ENCODE data around the gene CMTM2.

DNA sequence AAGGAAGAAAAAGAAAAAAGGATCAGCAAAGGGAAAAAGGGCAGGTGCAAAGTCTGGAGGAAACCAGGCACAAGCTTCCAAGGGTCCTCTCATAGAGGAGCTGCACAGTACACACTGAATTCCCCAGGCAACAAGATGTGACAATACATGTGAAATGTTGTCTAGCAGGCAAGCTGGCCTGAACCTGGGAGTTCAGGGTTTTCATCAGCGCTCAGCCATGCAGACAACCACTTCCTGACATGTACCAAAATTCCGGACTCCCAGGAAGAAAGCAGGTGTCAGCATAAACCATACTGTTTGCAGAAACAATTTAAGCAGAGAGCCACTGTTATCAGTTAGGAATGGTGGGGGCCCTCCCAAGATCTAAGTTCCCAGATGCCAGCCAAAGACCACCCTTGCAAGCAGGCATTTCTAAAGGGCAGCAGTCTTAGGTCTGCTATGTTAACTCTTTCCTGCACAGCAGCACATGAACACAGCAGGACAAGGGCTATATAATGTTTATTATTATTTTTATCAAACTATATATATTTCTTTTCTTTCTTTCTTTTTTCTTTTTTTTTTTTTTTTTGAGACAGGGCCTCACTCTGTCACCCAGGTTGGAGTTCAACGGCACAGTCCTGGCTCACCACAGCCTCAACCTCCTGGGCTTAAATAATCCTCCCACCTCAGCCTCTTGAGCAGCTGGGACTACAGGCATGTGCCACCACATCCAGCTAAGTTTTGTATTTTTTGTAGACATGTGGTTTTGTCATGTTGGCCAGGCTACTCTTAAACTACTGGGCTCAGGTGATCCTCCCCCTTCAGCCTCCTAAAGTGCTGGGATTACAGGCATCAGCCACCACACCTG, 39.4 kb upstream of the CMTM2 start:
- no peak for TF ChIP-seq TAF1 (IDR thresholded peaks at IDR 0.05; ENCODE audit: low read depth)
- TF ChIP-seq, protein P1, sequence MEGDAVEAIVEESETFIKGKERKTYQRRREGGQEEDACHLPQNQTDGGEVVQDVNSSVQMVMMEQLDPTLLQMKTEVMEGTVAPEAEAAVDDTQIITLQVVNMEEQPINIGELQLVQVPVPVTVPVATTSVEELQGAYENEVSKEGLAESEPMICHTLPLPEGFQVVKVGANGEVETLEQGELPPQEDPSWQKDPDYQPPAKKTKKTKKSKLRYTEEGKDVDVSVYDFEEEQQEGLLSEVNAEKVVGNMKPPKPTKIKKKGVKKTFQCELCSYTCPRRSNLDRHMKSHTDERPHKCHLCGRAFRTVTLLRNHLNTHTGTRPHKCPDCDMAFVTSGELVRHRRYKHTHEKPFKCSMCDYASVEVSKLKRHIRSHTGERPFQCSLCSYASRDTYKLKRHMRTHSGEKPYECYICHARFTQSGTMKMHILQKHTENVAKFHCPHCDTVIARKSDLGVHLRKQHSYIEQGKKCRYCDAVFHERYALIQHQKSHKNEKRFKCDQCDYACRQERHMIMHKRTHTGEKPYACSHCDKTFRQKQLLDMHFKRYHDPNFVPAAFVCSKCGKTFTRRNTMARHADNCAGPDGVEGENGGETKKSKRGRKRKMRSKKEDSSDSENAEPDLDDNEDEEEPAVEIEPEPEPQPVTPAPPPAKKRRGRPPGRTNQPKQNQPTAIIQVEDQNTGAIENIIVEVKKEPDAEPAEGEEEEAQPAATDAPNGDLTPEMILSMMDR (IDR thresholded peaks at IDR 0.05; ENCODE audit: poor library complexity, severe bottlenecking) = no peak
- TF ChIP-seq EP300 (conservative IDR thresholded peaks at IDR 0.05; ENCODE audit: poor library complexity, severe bottlenecking) = no peak
- no peak for TF ChIP-seq POLR2AphosphoS5 (IDR thresholded peaks at IDR 0.05)
- no peak for TF ChIP-seq EZH2 (IDR thresholded peaks at IDR 0.05; ENCODE audit: borderline replicate concordance, insufficient read depth, low read length, poor library complexity, severe bottlenecking)
- TF ChIP-seq SMC3 (conservative IDR thresholded peaks at IDR 0.05; ENCODE audit: poor library complexity) = no peak
- TF ChIP-seq, protein P2, sequence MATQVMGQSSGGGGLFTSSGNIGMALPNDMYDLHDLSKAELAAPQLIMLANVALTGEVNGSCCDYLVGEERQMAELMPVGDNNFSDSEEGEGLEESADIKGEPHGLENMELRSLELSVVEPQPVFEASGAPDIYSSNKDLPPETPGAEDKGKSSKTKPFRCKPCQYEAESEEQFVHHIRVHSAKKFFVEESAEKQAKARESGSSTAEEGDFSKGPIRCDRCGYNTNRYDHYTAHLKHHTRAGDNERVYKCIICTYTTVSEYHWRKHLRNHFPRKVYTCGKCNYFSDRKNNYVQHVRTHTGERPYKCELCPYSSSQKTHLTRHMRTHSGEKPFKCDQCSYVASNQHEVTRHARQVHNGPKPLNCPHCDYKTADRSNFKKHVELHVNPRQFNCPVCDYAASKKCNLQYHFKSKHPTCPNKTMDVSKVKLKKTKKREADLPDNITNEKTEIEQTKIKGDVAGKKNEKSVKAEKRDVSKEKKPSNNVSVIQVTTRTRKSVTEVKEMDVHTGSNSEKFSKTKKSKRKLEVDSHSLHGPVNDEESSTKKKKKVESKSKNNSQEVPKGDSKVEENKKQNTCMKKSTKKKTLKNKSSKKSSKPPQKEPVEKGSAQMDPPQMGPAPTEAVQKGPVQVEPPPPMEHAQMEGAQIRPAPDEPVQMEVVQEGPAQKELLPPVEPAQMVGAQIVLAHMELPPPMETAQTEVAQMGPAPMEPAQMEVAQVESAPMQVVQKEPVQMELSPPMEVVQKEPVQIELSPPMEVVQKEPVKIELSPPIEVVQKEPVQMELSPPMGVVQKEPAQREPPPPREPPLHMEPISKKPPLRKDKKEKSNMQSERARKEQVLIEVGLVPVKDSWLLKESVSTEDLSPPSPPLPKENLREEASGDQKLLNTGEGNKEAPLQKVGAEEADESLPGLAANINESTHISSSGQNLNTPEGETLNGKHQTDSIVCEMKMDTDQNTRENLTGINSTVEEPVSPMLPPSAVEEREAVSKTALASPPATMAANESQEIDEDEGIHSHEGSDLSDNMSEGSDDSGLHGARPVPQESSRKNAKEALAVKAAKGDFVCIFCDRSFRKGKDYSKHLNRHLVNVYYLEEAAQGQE (IDR thresholded peaks at IDR 0.05; ENCODE audit: borderline replicate concordance) = no peak
